GM12878 (cell line): ENCODE data around the gene HS3ST1. TPM values are rescaled to one million over a fixed set of nuclear protein-coding genes. Genes with fewer than 3 reads are reported as not detected.

Source experiments
- BCLAF1 ChIP-seq: fragments of 450-650 bp; IDR thresholded peaks from 2 replicates; pipeline ENCODE4 v1.6.1; 2017; ENCODE audit warnings: antibody characterized with exemption, mild to moderate bottlenecking, moderate library complexity
- CREM ChIP-seq: IDR thresholded peaks from 2 replicates; pipeline ENCODE4 v1.6.1; 2014; ENCODE audit warnings: antibody characterized with exemption, low read depth
- E2F4 ChIP-seq: IDR thresholded peaks from 2 replicates; pipeline ENCODE4 v1.6.1; 2012; ENCODE audit warnings: low read depth, low read length, improper control_type of control experiment
- EED ChIP-seq: sonication (generic); IDR thresholded peaks from 2 replicates; pipeline ENCODE4 v1.6.1; 2016; ENCODE audit warnings: antibody characterized with exemption, low read depth
- EGR1 ChIP-seq, 2 experiments: IDR thresholded peaks; 1 replicate in 1 of 2; 2 replicates in 1 of 2; pipeline ENCODE4 v1.6.1; 2011 to 2012; ENCODE audit warnings: low read depth in 2 of 2, low read length in 2 of 2, borderline replicate concordance in 1 of 2, mild to moderate bottlenecking in 1 of 2, moderate library complexity in 1 of 2
- ELK1 ChIP-seq: IDR thresholded peaks from 2 replicates; pipeline ENCODE4 v1.6.1; 2012; ENCODE audit warnings: low read depth, low read length, improper control_type of control experiment
- GABPA ChIP-seq: IDR thresholded peaks from 2 replicates; pipeline ENCODE4 v1.6.1; 2014; ENCODE audit warnings: antibody characterized with exemption, low read depth, mild to moderate bottlenecking, inconsistent platforms
- HSF1 ChIP-seq: fragments of 150-350 bp; IDR thresholded peaks from 2 replicates; pipeline ENCODE4 v1.6.1; 2014; ENCODE audit warnings: mild to moderate bottlenecking, low read depth, low read length
- JUNB ChIP-seq: IDR thresholded peaks from 2 replicates; pipeline ENCODE4 v1.6.1; 2016; ENCODE audit warnings: antibody characterized with exemption, mild to moderate bottlenecking
- RFX5 ChIP-seq: IDR thresholded peaks from 2 replicates; pipeline ENCODE4 v1.6.1; 2011; ENCODE audit warnings: low read depth, low read length, improper control_type of control experiment
- SMAD5 ChIP-seq: IDR thresholded peaks from 2 replicates; pipeline ENCODE4 v1.6.1; 2016; ENCODE audit warnings: antibody characterized with exemption, low read depth
- STAT1 ChIP-seq: fragments of 450-650 bp; conservative IDR thresholded peaks from 2 replicates; pipeline ENCODE4 v1.6.1; 2014; ENCODE audit warnings: antibody characterized with exemption, mild to moderate bottlenecking
- ZNF687 ChIP-seq: fragments of 450-650 bp; IDR thresholded peaks from 2 replicates; pipeline ENCODE4 v1.6.1; 2017; ENCODE audit warnings: mild to moderate bottlenecking, moderate library complexity
- polyA plus RNA-seq, 11 experiments: library from polyadenylated mRNA; depleted of rRNA in 4 of 11; unstranded in 6 of 11; stranded (reverse) in 5 of 11; fragments of >200 nt; fragmentation: Nextera tagmentation in 4 of 11; fragmentation: Illumina TruSeq in 1 of 11; extraction: Ambion mirVana in 4 of 11; extraction: Trizol in 1 of 11; gene quantifications; 1 replicate in 1 of 11; 2 replicates in 10 of 11; pipeline versions ENCODE4 v1.2.1 to v1.2.3, GENCODE V29; 2011 to 2016; ENCODE audit warnings: inconsistent platforms in 2 of 11, missing spikeins in 2 of 11, low read depth in 1 of 11
- total RNA-seq, 4 experiments: library from RNA; depleted of rRNA in 3 of 4; stranded (reverse); fragments of >200 nt in 3 of 4; fragmentation: Illumina TruSeq in 1 of 4; extraction: Trizol in 1 of 4; gene quantifications; 2 replicates each; pipeline versions ENCODE4 v1.2.1 to v1.2.3, GENCODE V29; 2013 to 2021

Gene HS3ST1
- total and polyA plus RNA-seq, 10 of the 15 experiments (the other 5 are each of a cell fraction or from before 2014, with no cell fraction given) = 0.03 to 0.65 (median 0.13) TPM

GRCh38 chr4:11471618-11472017 is 42.9 kb upstream of the HS3ST1 start (continued):
- no peak for TF ChIP-seq RFX5
- TF ChIP-seq ZNF687 = no peak
- TF ChIP-seq CREM = no peak
- TF ChIP-seq GABPA = 0 out of 2 replicates have a peak, but pooled peaks have one; percentile 31
- no peak for TF ChIP-seq E2F4
- TF ChIP-seq SMAD5 = no peak
- TF ChIP-seq EED = 0 out of 2 replicates have a peak, but pooled peaks have one; percentile 13
- TF ChIP-seq STAT1 = no peak
- no peak for TF ChIP-seq BCLAF1
- 0 out of 3 replicates have a peak, but pooled peaks of 1 of the 2 experiments have one; percentile 42 for TF ChIP-seq EGR1 (IDR thresholded peaks at IDR 0.05; ENCODE audit: borderline replicate concordance in 1 of 2, low read depth in 2 of 2, low read length in 2 of 2)
- TF ChIP-seq JUNB = peak; percentile 55
- no peak for TF ChIP-seq ELK1
- no peak for TF ChIP-seq HSF1
- TF ChIP-seq, all 136 proteins: peak for 8
